B cell (primary cell): ENCODE results near the gene YTHDC2. TPM values are rescaled to one million over a fixed set of nuclear protein-coding genes. Genes with fewer than 3 reads are reported as not detected.

Experiments
- ATAC-seq: fragments of 200-7000 bp; cut with Tn5 transposase; one replicate; pipeline ENCODE4 v1.10.0; 2021; ENCODE audit warnings: low read depth, mild to moderate bottlenecking, moderate number of reproducible peaks, moderate library complexity
- CTCF ChIA-PET: fragments of 350-600 bp; sonication (Branson Sonifier 250); formaldehyde crosslinking; loops from one replicate; lab custom pipeline; 2021; ENCODE audit warnings: antibody characterized with exemption, inconsistent platforms; lab: Charles Lee
- POLR2A ChIA-PET: fragments of 350-600 bp; sonication (Branson Sonifier 250); formaldehyde crosslinking; loops from one replicate; lab custom pipeline; 2021; ENCODE audit warnings: antibody characterized with exemption; lab: Charles Lee
- DNase-seq: peaks from one replicate; pipeline ENCODE4 v3.0.0; 2013
- H2AFZ ChIP-seq: 2 replicates; pipeline ENCODE4 v1.6.1; 2012; ENCODE audit warnings: mild to moderate bottlenecking, low read depth, low read length; ENCODE audit not compliant: insufficient read depth, poor library complexity, severe bottlenecking
- H3K27ac ChIP-seq, 2 donors: 1 replicate in 1 of 2; 2 replicates in 1 of 2; pipeline ENCODE4 v1.5.1; 2012 to 2013; ENCODE audit warnings: low read length in 2 of 2, mild to moderate bottlenecking in 2 of 2, moderate library complexity in 1 of 2
- H3K27me3 ChIP-seq, 4 experiments: fragments of 200-600 bp in 1 of 4; sonication (generic) in 1 of 4; replicated peaks in 1 of 4; 1 replicate in 2 of 4; 2 replicates in 2 of 4; pipeline versions ENCODE4 v1.6.1 to v1.7.0; 2013 to 2016; ENCODE audit warnings: low read length in 3 of 4, mild to moderate bottlenecking in 2 of 4, mixed read lengths in 1 of 4, moderate library complexity in 1 of 4; ENCODE audit not compliant: insufficient read depth in 4 of 4, control insufficient read depth in 3 of 4; ENCODE audit errors: control extremely low read depth in 1 of 4
- H3K36me3 ChIP-seq, 2 experiments: replicated peaks in 1 of 2; 1 replicate in 1 of 2; 2 replicates in 1 of 2; pipeline versions ENCODE4 v1.6.1 to v1.7.1; 2013; ENCODE audit warnings: low read length in 1 of 2; ENCODE audit not compliant: insufficient read depth in 2 of 2, control insufficient read depth in 1 of 2; ENCODE audit errors: control extremely low read depth in 1 of 2, extremely low read depth in 1 of 2
- H3K4me1 ChIP-seq, 2 donors: fragments of 200-600 bp in 1 of 2; sonication (generic) in 1 of 2; 1 replicate in 1 of 2; 2 replicates in 1 of 2; pipeline versions ENCODE4 v1.5.1 to v1.6.1; 2013 to 2017; ENCODE audit warnings: low read length in 2 of 2; ENCODE audit not compliant: control insufficient read depth in 2 of 2, insufficient read depth in 2 of 2
- H3K4me2 ChIP-seq: replicated peaks from 2 replicates; pipeline ENCODE3; 2012; ENCODE audit warnings: mild to moderate bottlenecking, low read depth, low read length; ENCODE audit not compliant: poor library complexity, severe bottlenecking
- H3K4me3 ChIP-seq, 5 experiments: fragments of 200-600 bp in 1 of 5; sonication (generic) in 1 of 5; 1 replicate in 3 of 5; 2 replicates in 2 of 5; pipeline versions ENCODE4 v1.5.1 to v1.7.0; 2011 to 2016; ENCODE audit warnings: low read length in 4 of 5, mild to moderate bottlenecking in 4 of 5, low read depth in 2 of 5, control low read depth in 1 of 5, moderate library complexity in 1 of 5; ENCODE audit not compliant: insufficient read depth in 1 of 5; ENCODE audit errors: control extremely low read depth in 1 of 5, extremely low read depth in 1 of 5
- H3K79me2 ChIP-seq: fragments of 200-600 bp; sonication (generic); one replicate; pipeline ENCODE4 v1.6.0; 2016; ENCODE audit warnings: low read length; ENCODE audit not compliant: control insufficient read depth, insufficient read depth
- H3K9ac ChIP-seq: fragments of 200-600 bp; sonication (generic); 2 replicates; pipeline ENCODE4 v1.6.1; 2017; ENCODE audit warnings: mild to moderate bottlenecking, low read length, moderate library complexity
- H3K9me3 ChIP-seq, 3 donors: one replicate each; pipeline versions ENCODE4 v1.6.1 to v1.7.1; 2013; ENCODE audit warnings: low read length in 2 of 3; ENCODE audit not compliant: control insufficient read depth in 2 of 3, insufficient read depth in 1 of 3; ENCODE audit errors: control extremely low read depth in 1 of 3
- H4K20me1 ChIP-seq: 2 replicates; pipeline ENCODE4 v1.6.0; 2012; ENCODE audit warnings: mild to moderate bottlenecking, low read length; ENCODE audit not compliant: insufficient read depth, control insufficient read depth, poor library complexity, severe bottlenecking
- H3K27ac Mint-ChIP-seq: one replicate; pipeline ENCODE4 v1.8.0; 2021; ENCODE audit warnings: mixed read lengths
- H3K27me3 Mint-ChIP-seq: one replicate; pipeline ENCODE4 v1.8.0; 2021; ENCODE audit warnings: mixed read lengths
- H3K4me1 Mint-ChIP-seq: one replicate; pipeline ENCODE4 v1.8.0; 2021; ENCODE audit warnings: mixed read lengths
- H3K4me3 Mint-ChIP-seq: one replicate; pipeline ENCODE4 v1.8.0; 2021; ENCODE audit warnings: mixed read lengths
- H3K9me3 Mint-ChIP-seq: one replicate; pipeline ENCODE4 v1.8.0; 2022; ENCODE audit warnings: mixed read lengths; ENCODE audit not compliant: insufficient read depth
- EZH2 ChIP-seq: IDR thresholded peaks from 2 replicates; pipeline ENCODE4 v1.6.1; 2012; ENCODE audit warnings: borderline replicate concordance, low read depth, mild to moderate bottlenecking, moderate library complexity, low read length; ENCODE audit not compliant: insufficient read depth, poor library complexity, severe bottlenecking
- WGBS: methylation state at CpG from one replicate; pipeline ENCODE4 v1.1.5; 2013; ENCODE audit warnings: missing lambda C conversion rate; ENCODE audit not compliant: insufficient coverage; 5-methylcytosine and 5-hydroxymethylcytosine counted together
- intact Hi-C: fragments of 100-400 bp; cut with micrococcal nuclease; formaldehyde crosslinking; loops from one replicate; pipeline ENCODE4 v1.10.0; 2022
- polyA plus RNA-seq: library from polyadenylated mRNA; depleted of rRNA; stranded (reverse); fragments of >200 nt; gene quantifications from 2 replicates; pipeline ENCODE4 v1.2.3, GENCODE V29; 2012
- total RNA-seq, 2 donors: library from RNA; stranded (reverse); fragments of 120-200 nt in 1 of 2; gene quantifications; 1 replicate in 1 of 2; 2 replicates in 1 of 2; pipeline versions ENCODE4 v1.2.3 to v1.2.4, GENCODE V29; 2013 to 2022
- TF ChIP-seq, protein P1 (sequence below): fragments of 200-600 bp; IDR thresholded peaks from one replicate; pipeline ENCODE4 v1.8.0; 2022; ENCODE audit warnings: antibody characterized with exemption, mild to moderate bottlenecking

Gene YTHDC2
- total and polyA plus RNA-seq, 2 donors (not counting 1 experiment from before 2014, with no cell fraction given), result 8.6 to 52.6 TPM

- intact Hi-C loops, result no loop called here
- H3K4me1 Mint-ChIP-seq, result peaks cover 13% of the 10 kb centered on the region
- POLR2A ChIA-PET, result no interaction called here
- H3K9me3 ChIP-seq, result no peaks in the 10 kb centered on the region
- no peak overlapping the region for H3K4me3 Mint-ChIP-seq
- CTCF ChIA-PET, result no interaction called here
- H3K79me2 ChIP-seq, result peaks cover 3% of the 10 kb centered on the region
- H3K27ac Mint-ChIP-seq, result no peak overlapping the region
- H3K27ac ChIP-seq, result no peak overlapping the region
- no peaks in the 10 kb centered on the region for H4K20me1 ChIP-seq
- no peak for DNase-seq
- H3K27me3 ChIP-seq, result no peaks in the 10 kb centered on the region
- no peak overlapping the region for H3K9ac ChIP-seq
- H3K27me3 Mint-ChIP-seq, result no peaks in the 10 kb centered on the region
- H2AFZ ChIP-seq, result no peak overlapping the region
- TF ChIP-seq, protein P1, sequence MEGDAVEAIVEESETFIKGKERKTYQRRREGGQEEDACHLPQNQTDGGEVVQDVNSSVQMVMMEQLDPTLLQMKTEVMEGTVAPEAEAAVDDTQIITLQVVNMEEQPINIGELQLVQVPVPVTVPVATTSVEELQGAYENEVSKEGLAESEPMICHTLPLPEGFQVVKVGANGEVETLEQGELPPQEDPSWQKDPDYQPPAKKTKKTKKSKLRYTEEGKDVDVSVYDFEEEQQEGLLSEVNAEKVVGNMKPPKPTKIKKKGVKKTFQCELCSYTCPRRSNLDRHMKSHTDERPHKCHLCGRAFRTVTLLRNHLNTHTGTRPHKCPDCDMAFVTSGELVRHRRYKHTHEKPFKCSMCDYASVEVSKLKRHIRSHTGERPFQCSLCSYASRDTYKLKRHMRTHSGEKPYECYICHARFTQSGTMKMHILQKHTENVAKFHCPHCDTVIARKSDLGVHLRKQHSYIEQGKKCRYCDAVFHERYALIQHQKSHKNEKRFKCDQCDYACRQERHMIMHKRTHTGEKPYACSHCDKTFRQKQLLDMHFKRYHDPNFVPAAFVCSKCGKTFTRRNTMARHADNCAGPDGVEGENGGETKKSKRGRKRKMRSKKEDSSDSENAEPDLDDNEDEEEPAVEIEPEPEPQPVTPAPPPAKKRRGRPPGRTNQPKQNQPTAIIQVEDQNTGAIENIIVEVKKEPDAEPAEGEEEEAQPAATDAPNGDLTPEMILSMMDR, result no peak
- no peak for TF ChIP-seq EZH2
- ATAC-seq, result no peak
- no peak overlapping the region for H3K4me2 ChIP-seq
- H3K4me1 ChIP-seq, result no peaks in the 10 kb centered on the region
- no peak overlapping the region for H3K4me3 ChIP-seq
- peaks cover 5% of the 10 kb centered on the region for H3K9me3 Mint-ChIP-seq
- 100% methylated on average over 3 of the region's 4 CpGs for WGBS
- peaks cover 5 to 53% of the 10 kb centered on the region in 2 experiments for H3K36me3 ChIP-seq
These were observed 61.6 kb downstream of the YTHDC2 start for GRCh38 chr5:113575074-113575473.

GRCh38 chr5:113578091-113578490, 64.6 kb downstream of the YTHDC2 start:
- Mint-ChIP-seq H3K4me3 (no peak overlapping the region), H3K27ac (no peak overlapping the region), H3K27me3 (no peaks in the 10 kb centered on the region), H3K9me3 (no peaks in the 10 kb centered on the region), H3K4me1 (peaks cover 2% of the 10 kb centered on the region)
- no peak overlapping the region for H3K4me3 ChIP-seq
- H3K27ac ChIP-seq, result no peak overlapping the region
- ATAC-seq (no peak), DNase-seq (no peak)
- WGBS, result no CpG with 5 or more reads among the region's 2 CpGs
- no peaks in the 10 kb centered on the region for H3K9me3 ChIP-seq
- H2AFZ ChIP-seq, result no peak overlapping the region
- no peak overlapping the region for H3K9ac ChIP-seq
- ChIA-PET CTCF (no interaction called here), POLR2A (no interaction called here)
- H3K79me2 ChIP-seq, result no peaks in the 10 kb centered on the region
- no peaks in the 10 kb centered on the region for H3K27me3 ChIP-seq
- H3K36me3 ChIP-seq, result peaks cover 6 to 50% of the 10 kb centered on the region in 2 experiments
- H3K4me1 ChIP-seq, result no peaks in the 10 kb centered on the region
- TF ChIP-seq EZH2, result no peak
- TF ChIP-seq, protein P1, result no peak
- H3K4me2 ChIP-seq, result no peak overlapping the region
- intact Hi-C loops, result no loop called here
- H4K20me1 ChIP-seq, result no peaks in the 10 kb centered on the region
